ENCODE data around the gene SYTL3. TPM values are rescaled to one million over a fixed set of nuclear protein-coding genes. Genes with fewer than 3 reads are reported as not detected.
A peak's percentile ranks its signal among the peaks of the same experiment; 100 is the strongest.
"Not testable (repeated sequence)": the region's sequence is repeated elsewhere in the genome, so short reads cannot be mapped to it uniquely, and the experiment has no call there.

SYTL3 gene
- total and polyA plus RNA-seq, 10 donors, result 5.9 to 48.3 (median 17.9) TPM

DNA sequence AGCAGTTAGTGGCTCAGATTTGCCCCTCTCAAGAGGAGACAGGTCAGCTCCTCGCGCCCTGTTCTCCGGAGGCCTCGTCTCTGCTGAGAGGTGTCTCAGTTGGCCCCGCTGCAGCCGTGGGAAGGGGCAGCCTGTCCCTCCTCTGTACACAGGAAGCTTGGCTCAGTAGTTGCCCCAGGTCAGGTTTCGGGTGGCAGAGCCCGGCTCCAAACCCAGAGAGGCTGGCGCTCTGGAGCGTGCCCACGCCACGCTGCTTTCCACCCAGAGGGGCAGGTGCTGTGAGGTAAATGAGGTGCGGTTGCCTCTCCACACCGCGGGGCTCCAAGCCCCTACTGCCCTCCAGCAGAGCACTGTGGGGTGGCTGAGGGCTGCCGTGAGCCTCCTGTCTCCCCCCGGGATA lies 21.3 kb upstream of the SYTL3 start:
- DNase-seq, result no peak
- no peak overlapping the region for H3K4me3 ChIP-seq
- TF ChIP-seq POLR2AphosphoS5 (IDR thresholded peaks at IDR 0.05), result peak in 1 of 3 donors; percentile 41
- TF ChIP-seq, protein P1, sequence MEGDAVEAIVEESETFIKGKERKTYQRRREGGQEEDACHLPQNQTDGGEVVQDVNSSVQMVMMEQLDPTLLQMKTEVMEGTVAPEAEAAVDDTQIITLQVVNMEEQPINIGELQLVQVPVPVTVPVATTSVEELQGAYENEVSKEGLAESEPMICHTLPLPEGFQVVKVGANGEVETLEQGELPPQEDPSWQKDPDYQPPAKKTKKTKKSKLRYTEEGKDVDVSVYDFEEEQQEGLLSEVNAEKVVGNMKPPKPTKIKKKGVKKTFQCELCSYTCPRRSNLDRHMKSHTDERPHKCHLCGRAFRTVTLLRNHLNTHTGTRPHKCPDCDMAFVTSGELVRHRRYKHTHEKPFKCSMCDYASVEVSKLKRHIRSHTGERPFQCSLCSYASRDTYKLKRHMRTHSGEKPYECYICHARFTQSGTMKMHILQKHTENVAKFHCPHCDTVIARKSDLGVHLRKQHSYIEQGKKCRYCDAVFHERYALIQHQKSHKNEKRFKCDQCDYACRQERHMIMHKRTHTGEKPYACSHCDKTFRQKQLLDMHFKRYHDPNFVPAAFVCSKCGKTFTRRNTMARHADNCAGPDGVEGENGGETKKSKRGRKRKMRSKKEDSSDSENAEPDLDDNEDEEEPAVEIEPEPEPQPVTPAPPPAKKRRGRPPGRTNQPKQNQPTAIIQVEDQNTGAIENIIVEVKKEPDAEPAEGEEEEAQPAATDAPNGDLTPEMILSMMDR (IDR thresholded peaks at IDR 0.05 in 8 of 11, conservative IDR thresholded peaks at IDR 0.05 in 3 of 11), result no peak
- intact Hi-C loops (cut with DNase I; ENCODE audit: low total_unique reads), result no loop called here
- H3K4me1 ChIP-seq, result peaks cover 0 to 27% (median 15%) of the 10 kb centered on the region in 6 donors
- no peak overlapping the region for H3K27ac ChIP-seq
- 88 to 94% (median 93%) methylated on average over 13 to 17 of the region's 17 CpGs for WGBS, 5 donors
- no peaks in the 10 kb centered on the region for H3K27me3 ChIP-seq (replicated peaks in 1 of 7)
- H3K36me3 ChIP-seq, result peaks cover 0 to 100% (median 46%) of the 10 kb centered on the region in 6 donors
- no peaks in the 10 kb centered on the region for H3K9me3 ChIP-seq

DNA sequence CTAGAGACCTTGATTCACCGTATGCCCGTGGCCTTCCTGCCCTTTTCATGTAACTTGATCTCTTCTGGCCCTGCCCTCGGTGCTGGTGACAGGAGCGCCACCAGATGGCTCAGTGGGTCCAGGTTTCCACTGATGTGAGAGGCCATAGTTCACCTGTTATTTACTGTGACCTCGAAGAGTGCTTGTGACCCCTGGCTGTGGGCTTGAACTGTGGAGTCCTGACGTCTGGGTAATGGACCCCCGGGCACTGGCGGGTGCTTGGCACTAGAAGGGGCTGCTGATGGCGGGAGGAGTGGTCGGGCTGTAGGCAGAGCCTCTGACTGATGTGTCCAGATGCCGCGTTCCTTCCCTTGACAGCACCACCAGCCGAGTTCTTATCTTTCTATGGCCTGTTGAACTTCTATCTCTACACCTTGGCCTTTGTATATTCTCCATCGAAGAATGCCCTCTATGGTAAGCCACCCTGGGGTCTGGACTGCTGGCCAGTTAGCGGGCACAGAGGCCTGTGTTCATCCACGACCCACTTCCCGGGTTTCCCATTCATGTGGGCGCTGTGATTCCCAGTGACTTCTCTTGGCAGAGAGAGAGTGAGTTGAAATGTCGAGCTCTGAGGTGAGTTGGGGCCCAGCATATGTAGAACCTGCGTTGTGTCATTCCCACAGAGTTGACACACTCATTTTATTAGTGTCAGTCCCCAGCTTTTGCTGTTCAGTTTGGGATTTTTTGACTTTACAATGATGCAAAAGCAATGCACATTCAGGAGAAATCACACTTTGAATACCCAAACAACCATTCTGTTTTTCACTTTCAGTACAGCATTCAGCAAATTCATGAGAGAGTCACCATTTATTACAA lies 20.3 kb upstream of the SYTL3 start:
- WGBS, 5 donors, result 88 to 92% (median 91%) methylated on average over 20 of the region's 20 CpGs
- H3K36me3 ChIP-seq, result peaks cover 0 to 100% (median 49%) of the 10 kb centered on the region in 6 donors
- intact Hi-C loops (cut with DNase I; ENCODE audit: low total_unique reads), result no loop called here

DNA sequence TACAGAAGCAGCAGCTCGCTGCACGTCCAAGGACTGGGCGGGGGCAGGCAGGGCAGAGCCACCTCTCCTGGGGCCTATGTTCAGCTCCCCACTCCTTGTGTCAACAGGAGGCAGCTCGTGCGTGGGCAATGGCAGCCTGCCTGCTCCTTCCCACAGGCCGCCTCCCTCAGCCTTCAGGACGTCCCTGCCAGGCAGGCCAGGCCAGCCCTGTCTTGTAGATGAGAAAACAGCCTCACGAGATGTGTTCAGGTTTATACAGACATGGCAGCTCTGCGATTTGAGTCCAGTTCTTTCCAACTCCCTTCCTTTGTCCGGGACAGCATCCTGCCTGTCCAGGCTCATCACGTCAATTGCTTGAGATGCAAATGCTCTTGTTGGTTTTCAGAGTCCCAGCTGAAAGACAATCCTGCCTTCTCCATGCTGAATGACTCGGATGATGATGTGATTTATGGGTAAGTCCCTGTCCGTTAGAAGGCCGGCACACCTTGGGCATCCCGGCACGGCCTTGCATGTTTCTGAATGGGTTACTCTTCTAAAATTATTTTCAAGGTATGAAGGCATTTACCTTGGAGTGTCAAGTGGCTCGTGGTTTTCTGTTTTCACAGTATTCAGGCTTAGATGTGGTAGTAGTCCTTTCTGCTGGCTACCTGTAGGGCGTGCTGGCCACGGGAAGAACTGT lies 18.8 kb upstream of the SYTL3 start:
- Histone ChIP-seq H3K4me3 (no peak overlapping the region), H3K36me3 (peaks cover 0 to 100% (median 49%) of the 10 kb centered on the region in 6 donors), H3K27me3 (replicated peaks in 1 of 7) (no peaks in the 10 kb centered on the region), H3K4me1 (peaks cover 0 to 39% (median 15%) of the 10 kb centered on the region in 6 donors), H3K9me3 (no peaks in the 10 kb centered on the region), H3K27ac (peak overlapping the region in 7 of 8 donors; percentile 11 to 75 (median 61))
- WGBS, 5 donors, result 78 to 94% (median 84%) methylated on average over 17 to 19 of the region's 19 CpGs
- DNase-seq, result no peak
- intact Hi-C loops (cut with DNase I; ENCODE audit: low total_unique reads), result no loop called here
- TF ChIP-seq POLR2AphosphoS5 (IDR thresholded peaks at IDR 0.05) (peak in 2 of 3 donors; percentile 42 to 70), POLR2A (IDR thresholded peaks at IDR 0.05) (no peak)

More for the DNA sequence above, 20.3 kb upstream of the SYTL3 start:
- no peak for DNase-seq
- no peaks in the 10 kb centered on the region for H3K9me3 ChIP-seq
- peaks cover 0 to 27% (median 15%) of the 10 kb centered on the region in 6 donors for H3K4me1 ChIP-seq
- no peak for TF ChIP-seq POLR2A (IDR thresholded peaks at IDR 0.05)
- peak in 2 of 3 donors; percentile 11 to 21 for TF ChIP-seq POLR2AphosphoS5 (IDR thresholded peaks at IDR 0.05)
- TF ChIP-seq, protein P1 (IDR thresholded peaks at IDR 0.05 in 8 of 11, conservative IDR thresholded peaks at IDR 0.05 in 3 of 11), result peak in 3 of 11 experiments; percentile 14 to 28 (median 22)
- no peaks in the 10 kb centered on the region for H3K27me3 ChIP-seq (replicated peaks in 1 of 7)
- H3K4me3 ChIP-seq, result no peak overlapping the region
- peak overlapping the region in 2 of 8 donors; percentile 4 to 69 for H3K27ac ChIP-seq

DNA sequence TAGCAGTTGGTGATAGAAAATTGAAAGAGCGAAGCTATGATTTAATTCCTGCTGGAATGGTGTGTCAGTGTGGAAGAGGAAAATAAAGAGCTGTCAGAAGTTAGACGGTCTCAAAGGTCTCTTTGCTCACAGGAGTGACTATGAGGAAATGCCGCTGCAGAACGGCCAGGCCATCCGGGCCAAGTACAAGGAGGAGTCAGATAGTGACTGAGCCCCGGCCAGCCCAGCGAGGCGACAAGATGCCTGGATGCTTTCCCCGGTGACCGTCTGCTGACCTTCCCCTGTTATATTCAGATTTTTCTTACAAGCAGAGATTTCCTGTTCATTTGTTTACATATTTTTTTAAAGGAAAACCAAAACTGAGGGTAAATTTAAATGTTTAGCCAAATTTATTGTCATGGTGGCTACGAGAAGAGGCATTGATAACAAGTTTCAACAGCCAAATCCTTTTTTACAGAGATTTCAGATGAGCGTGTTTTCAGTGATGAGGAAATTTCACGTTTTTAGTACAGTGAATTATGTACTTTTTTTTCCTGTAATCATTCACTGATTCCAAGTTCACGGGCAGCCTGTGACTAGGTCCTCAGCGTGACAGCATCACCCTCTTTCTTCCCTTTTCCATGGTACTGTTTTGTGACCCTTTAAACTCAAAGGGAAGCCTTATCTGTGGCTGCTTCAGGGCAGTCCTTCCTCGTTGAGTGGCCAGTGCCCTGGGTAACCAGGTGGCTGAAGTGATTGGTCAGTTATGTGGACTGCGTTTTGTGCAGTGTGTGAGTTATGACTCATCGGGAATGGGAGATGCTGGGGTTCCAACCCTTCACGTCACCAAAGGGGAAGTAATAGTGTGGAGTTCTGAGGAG lies 17.9 kb upstream of the SYTL3 start:
- intact Hi-C loops (cut with DNase I; ENCODE audit: low total_unique reads), result no loop called here
- no peak for DNase-seq
- TF ChIP-seq POLR2A (IDR thresholded peaks at IDR 0.05) (no peak), POLR2AphosphoS5 (IDR thresholded peaks at IDR 0.05) (peak; percentile 60 to 70 (median 64))
- Histone ChIP-seq H3K4me1 (peaks cover 0 to 41% (median 15%) of the 10 kb centered on the region in 6 donors), H3K4me3 (no peak overlapping the region), H3K27me3 (replicated peaks in 1 of 7) (no peaks in the 10 kb centered on the region), H3K27ac (peak overlapping the region in 7 of 8 donors; percentile 23 to 75 (median 61)), H3K9me3 (no peaks in the 10 kb centered on the region), H3K36me3 (peaks cover 1 to 100% (median 52%) of the 10 kb centered on the region in 6 donors)
- WGBS, 5 donors, result 52 to 65% (median 54%) methylated on average over 19 of the region's 19 CpGs

DNA sequence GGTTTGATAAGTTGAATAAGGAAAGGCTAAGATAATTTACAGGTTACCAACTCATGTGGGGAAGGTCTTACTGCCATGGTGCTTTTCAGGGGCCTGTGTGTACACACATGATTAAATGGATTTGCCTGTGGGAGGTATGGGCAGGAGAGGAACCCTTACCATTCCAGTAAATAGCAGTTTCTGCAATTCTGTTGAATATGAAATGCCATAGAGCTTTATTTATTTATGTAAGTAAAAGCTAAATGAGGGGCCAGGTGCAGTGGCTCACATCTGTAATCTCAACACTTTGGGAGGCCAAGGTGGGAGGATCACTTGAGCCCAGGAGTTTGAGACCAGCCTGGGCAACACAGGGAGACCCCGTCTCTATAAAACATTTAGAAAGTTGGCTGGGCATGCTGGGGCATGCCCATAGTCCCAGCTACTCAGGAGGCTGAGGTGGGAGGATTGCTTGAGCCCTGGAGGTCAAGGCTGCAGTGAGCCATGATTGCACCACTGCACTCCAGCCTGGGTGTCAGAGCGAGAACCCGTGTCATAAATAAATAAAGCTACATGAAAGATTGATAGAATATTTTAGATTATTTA lies 17.2 kb upstream of the SYTL3 start:
- H3K4me3 ChIP-seq; H3K27me3 ChIP-seq (replicated peaks in 1 of 7); H3K9me3 ChIP-seq; DNase-seq; intact Hi-C loops (cut with DNase I; ENCODE audit: low total_unique reads): not testable (repeated sequence)
- peaks cover 0 to 42% (median 15%) of the 10 kb centered on the region in 6 donors for H3K4me1 ChIP-seq
- peaks cover 6 to 100% (median 56%) of the 10 kb centered on the region in 6 donors for H3K36me3 ChIP-seq
- WGBS, 5 donors, result 91 to 99% (median 94%) methylated on average over 3 of the region's 3 CpGs
- H3K27ac ChIP-seq, result peak overlapping the region; percentile 12 to 75 (median 58)

Data from spleen (tissue), 11 donors.